Adrenal gland (tissue), 5 donors: ENCODE data around the gene PLEKHS1.

Experiments
- POLR2A ChIP-seq, 2 donors: fragments of 450-650 bp; IDR thresholded peaks; one replicate each; pipeline ENCODE4 v1.6.1; 2017; ENCODE audit warnings: antibody characterized with exemption in 2 of 2, mild to moderate bottlenecking in 2 of 2, moderate library complexity in 1 of 2
- TF ChIP-seq, protein P1 (sequence below), 6 experiments: fragments of 450-650 bp in 4 of 6; fragments of 200-600 bp in 2 of 6; sonication (generic) in 1 of 6; IDR thresholded peaks; 1 replicate in 5 of 6; 2 replicates in 1 of 6; pipeline versions ENCODE4 v1.5.1 to v1.8.0; 2016 to 2021; ENCODE audit warnings: antibody characterized with exemption in 6 of 6, mild to moderate bottlenecking in 2 of 6, moderate library complexity in 1 of 6
- donor health status: DM: no; HTN: no; CAD: no.

DNA sequence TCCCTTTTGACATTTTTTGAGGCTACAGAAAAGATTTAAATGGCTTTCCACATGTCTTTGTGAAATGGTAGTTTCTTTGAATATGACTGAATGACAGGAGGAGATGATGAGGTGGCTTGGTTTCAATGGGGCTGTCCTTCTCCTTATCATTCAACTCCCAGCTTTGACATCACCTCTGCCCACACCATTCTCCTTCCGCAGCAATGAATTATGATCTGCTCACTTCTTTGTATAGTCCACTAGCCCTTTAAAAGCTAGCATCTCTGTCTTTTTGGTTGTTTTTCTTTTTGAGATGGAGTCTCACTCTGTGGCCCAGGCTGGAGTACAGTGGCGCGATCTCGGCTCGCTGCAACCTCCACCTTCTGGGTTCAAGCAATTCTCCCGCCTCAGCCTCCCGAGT, 70.7 kb downstream of the PLEKHS1 start:
- TF ChIP-seq, protein P1, sequence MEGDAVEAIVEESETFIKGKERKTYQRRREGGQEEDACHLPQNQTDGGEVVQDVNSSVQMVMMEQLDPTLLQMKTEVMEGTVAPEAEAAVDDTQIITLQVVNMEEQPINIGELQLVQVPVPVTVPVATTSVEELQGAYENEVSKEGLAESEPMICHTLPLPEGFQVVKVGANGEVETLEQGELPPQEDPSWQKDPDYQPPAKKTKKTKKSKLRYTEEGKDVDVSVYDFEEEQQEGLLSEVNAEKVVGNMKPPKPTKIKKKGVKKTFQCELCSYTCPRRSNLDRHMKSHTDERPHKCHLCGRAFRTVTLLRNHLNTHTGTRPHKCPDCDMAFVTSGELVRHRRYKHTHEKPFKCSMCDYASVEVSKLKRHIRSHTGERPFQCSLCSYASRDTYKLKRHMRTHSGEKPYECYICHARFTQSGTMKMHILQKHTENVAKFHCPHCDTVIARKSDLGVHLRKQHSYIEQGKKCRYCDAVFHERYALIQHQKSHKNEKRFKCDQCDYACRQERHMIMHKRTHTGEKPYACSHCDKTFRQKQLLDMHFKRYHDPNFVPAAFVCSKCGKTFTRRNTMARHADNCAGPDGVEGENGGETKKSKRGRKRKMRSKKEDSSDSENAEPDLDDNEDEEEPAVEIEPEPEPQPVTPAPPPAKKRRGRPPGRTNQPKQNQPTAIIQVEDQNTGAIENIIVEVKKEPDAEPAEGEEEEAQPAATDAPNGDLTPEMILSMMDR (IDR thresholded peaks at IDR 0.05) = no peak
- TF ChIP-seq POLR2A (IDR thresholded peaks at IDR 0.05) = no peak
